Measurements from ENCODE around the gene PIK3R2.
"Not testable (repeated sequence)": the region's sequence is repeated elsewhere in the genome, so short reads cannot be mapped to it uniquely, and the experiment has no call there.

PIK3R2 gene

GRCh38 chr19:18153556-18154134 is 682 bp downstream of the PIK3R2 start:
- DNase-seq (ENCODE audit: insufficient read length, low spot score) = no peak
- no peak for TF ChIP-seq POLR2A (IDR thresholded peaks at IDR 0.05; ENCODE audit: low read depth, low read length)
- no peak for FAIRE-seq

DNA sequence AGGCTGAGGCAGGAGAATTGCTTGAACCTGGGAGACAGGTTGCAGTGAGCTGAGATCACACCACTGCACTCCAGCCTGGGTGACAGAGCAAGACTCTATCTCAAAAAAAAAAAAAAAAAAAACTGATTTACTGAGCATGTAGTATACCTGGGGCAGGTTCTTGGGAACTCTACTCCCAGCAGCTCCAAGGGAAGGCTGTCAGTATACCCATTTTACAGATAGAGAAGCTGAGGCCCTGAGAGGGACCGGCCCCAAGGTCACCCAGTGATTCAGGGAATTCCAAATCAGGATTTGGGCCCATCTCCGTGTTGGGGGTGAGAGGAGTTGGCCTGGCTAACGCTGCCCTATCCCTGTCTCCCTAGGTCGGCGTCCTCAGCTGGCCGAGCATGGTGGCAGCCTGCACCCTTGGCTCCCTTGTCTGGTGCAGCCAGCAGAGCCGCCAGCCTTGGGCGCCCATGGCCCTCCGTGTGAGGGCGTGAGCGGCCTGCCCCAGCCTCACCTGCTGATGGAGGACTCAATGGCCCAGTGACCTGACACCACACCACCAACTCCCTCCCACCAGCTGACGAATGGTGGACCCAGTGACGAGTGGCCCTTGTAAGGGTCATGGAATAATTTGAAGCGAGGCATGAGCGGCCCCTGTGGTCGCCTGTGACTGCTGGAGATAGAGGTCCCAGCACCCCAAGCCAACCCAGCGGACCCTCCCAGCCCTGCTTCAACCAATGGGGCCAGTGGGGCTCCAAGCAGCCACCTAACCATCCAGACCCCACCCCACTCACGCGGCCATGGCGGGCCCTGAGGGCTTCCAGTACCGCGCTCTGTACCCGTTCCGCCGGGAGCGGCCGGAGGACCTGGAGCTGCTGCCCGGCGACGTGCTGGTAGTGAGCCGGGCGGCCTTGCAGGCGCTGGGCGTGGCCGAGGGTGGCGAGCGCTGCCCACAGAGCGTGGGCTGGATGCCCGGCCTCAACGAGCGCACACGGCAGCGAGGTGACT is 2.4 kb downstream of the PIK3R2 start:
- DNase-seq (ENCODE audit: insufficient read length, low spot score) = no peak
- no peak for TF ChIP-seq POLR2A (IDR thresholded peaks at IDR 0.05; ENCODE audit: low read depth, low read length)
- no peak for FAIRE-seq

DNA sequence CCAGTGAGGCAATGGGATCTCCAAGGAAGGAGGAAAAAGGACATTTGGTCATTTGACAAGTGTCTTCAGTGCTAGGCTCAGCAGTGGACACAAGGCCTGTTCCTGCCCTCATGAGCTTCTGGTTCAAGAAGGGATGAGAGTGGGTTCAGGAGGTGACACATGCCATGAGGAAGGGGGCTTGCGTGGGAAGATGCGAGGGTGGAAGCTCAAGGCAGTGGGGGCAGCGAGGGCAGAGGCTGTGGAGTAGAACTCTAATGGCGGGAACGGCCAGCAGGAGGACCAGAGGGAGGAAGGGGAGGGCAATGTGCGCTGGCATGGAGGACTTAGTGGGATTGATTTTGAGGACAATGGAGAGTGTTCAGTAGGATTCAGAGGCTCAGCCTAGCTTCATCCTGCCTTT is 3.3 kb downstream of the PIK3R2 start:
- no peak for TF ChIP-seq POLR2A (IDR thresholded peaks at IDR 0.05; ENCODE audit: low read depth, low read length)
- DNase-seq (ENCODE audit: insufficient read length, low spot score) (no peak), FAIRE-seq (no peak)

- FAIRE-seq = no peak
Measured at GRCh38 chr19:18156841-18157464, 4.0 kb downstream of the PIK3R2 start.

DNA sequence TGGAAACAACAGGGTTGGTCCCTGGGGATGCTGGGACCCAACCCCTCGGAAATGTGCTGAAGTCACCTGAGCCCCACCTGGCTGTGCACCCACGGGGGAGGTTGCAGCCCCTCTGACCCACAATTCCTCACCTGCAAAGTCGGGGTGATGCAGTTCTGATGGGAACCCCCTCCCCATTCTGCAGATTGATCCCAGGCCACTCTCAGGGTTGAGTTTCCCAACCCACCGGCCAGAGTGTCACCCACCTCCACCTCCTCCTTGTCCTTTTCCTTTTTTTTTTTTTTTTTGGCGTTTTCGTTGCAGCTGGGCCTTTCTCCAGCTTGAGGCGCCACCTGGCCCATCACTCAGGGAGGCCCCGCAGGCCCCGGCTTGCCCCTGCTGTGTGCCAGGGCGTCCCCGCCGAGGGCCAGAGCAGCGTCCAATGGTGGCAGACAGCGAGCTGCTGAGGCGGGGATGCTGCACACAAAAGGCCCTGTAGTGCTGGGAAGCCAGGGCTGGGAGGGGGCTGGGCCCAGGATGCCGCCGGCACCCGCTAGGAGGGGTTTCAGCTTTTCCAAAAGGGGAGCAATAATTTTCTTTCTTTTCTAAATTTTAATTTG is 4.6 kb downstream of the PIK3R2 start:
- no peak for DNase-seq (ENCODE audit: insufficient read length, low spot score)
- TF ChIP-seq POLR2A (IDR thresholded peaks at IDR 0.05; ENCODE audit: low read depth, low read length) = no peak
- no peak for FAIRE-seq

More at GRCh38 chr19:18156841-18157464, 4.0 kb downstream of the PIK3R2 start:
- DNase-seq (ENCODE audit: insufficient read length, low spot score) = peak; percentile 96
- TF ChIP-seq POLR2A (IDR thresholded peaks at IDR 0.05; ENCODE audit: low read depth, low read length) = no peak

DNA sequence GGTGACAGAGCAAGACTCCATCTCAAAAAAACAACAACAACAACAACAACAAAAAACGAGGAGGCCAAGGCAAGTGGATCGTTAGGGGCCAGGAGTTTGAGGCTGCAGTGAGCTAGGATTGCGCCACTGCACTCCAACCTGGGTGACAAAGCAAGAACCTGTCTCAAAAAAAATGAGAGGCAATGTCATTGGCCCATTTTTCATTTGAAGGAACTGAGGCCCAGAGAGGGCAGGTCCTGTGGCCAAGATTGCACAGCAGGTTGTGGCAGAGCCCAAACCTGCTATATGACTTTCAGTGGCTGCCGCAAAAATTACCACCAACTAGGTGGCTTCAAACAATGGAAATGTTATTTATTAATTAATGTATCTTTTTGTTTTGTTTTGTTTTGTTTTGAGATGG is 5.5 kb downstream of the PIK3R2 start:
- no peak for FAIRE-seq
- DNase-seq (ENCODE audit: insufficient read length, low spot score) = no peak
- TF ChIP-seq POLR2A (IDR thresholded peaks at IDR 0.05; ENCODE audit: low read depth, low read length) = no peak

DNA sequence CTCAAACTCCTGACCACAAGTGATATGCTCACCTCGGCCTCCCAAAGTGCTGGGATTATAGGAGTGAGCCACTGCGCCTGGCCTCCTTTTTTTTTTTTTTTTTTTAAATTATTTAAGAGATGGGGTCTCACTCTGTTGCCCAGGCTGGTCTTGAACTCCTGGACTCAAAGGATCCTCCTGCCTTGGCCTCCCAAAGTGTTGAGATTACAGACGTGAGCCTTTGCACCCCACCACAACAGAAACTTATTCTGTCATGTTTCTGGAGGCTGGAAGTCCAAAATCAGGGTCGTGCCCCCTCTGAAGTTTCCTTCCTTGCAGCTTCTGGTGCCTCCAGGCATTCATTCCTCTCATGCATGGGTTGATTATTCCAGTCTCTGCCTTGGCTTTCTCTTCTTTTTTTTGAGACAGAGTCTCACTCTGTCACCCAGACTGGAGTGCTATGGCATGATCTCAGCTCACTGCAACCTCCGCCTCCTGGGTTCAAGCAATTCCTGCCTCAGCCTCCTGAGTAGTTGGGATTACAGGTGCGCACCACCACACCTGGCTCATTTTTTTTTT is 6.2 kb downstream of the PIK3R2 start:
- not testable (repeated sequence) for FAIRE-seq; DNase-seq (ENCODE audit: insufficient read length, low spot score)

DNA sequence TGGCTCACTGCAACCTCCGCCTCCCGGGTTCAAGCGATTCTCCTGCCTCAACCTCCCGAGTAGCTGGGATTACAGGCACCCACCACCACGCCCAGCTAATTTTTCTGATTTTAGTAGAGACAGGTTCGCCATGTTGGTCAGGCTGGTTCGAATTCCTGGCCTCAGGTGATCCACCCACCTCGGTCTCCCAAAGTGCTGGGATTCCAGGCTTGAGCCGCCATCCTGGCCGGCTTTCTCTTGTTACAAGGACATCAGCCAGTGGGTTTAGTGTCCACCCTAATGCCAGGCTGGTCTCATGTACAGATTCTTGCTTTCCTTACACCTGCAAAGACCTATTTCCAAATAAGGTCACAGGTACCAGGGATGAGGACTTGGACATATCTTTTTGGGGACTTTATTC is 6.8 kb downstream of the PIK3R2 start:
- no peak for FAIRE-seq
- TF ChIP-seq POLR2A (IDR thresholded peaks at IDR 0.05; ENCODE audit: low read depth, low read length) = no peak

DNA sequence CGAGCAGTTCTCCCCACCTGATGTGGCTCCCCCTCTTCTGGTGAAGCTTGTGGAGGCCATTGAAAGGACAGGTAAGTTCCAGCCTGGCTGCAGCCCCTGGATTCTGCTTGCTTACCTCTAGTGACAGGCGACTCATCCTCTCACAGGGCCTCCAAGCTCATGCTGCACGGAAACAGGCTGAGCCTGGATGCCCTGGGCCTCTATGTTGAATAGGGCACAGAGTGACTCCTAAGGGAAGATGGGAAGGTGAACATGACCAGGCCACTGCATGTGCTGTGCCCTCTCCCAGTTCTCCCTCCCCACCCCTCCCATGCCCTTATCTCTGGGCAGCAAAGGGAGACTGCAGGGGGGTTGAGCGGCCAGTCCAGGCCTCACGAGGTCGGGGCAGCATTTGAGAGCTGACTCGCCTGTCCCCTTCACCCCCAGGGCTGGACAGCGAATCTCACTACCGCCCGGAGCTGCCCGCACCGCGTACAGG is 7.6 kb downstream of the PIK3R2 start:
- FAIRE-seq (no peak), DNase-seq (ENCODE audit: insufficient read length, low spot score) (no peak)
- TF ChIP-seq POLR2A (IDR thresholded peaks at IDR 0.05; ENCODE audit: low read depth, low read length) = no peak

More for the DNA sequence above, 6.8 kb downstream of the PIK3R2 start:
- no peak for DNase-seq (ENCODE audit: insufficient read length, low spot score)

GRCh38 chr19:18160971-18161635 is 8.1 kb downstream of the PIK3R2 start:
- peak; percentile 78 for DNase-seq (ENCODE audit: insufficient read length, low spot score)
- TF ChIP-seq POLR2A (IDR thresholded peaks at IDR 0.05; ENCODE audit: low read depth, low read length) = no peak
- FAIRE-seq = no peak

- no peak for FAIRE-seq
- no peak for TF ChIP-seq POLR2A (IDR thresholded peaks at IDR 0.05; ENCODE audit: low read depth, low read length)
- DNase-seq (ENCODE audit: insufficient read length, low spot score) = no peak
Measured at GRCh38 chr19:18161636-18162002, 8.7 kb downstream of the PIK3R2 start.

- TF ChIP-seq POLR2A (IDR thresholded peaks at IDR 0.05; ENCODE audit: low read depth, low read length) = no peak
- DNase-seq (ENCODE audit: insufficient read length, low spot score) = no peak
- no peak for FAIRE-seq
Measured at GRCh38 chr19:18164072-18164471, 11.1 kb downstream of the PIK3R2 start.

Measured in H54 (cell line).